Astrocyte (in vitro differentiated cells and primary cell): ENCODE data around the gene ADAMTS16. TPM values are rescaled to one million over a fixed set of nuclear protein-coding genes. Genes with fewer than 3 reads are reported as not detected.

Source experiments
- DNase-seq: peaks from one replicate; pipeline ENCODE4 v3.0.0-alpha.2; 2010; ENCODE audit warnings: low read depth
- FAIRE-seq: peaks from 2 replicates; lab custom pipeline; 2011; peaks lifted over from hg19 to GRCh38; lab: Jason Lieb, UNC
- H2AFZ ChIP-seq: 2 replicates; pipeline ENCODE4 v1.6.0; 2012; ENCODE audit warnings: low read depth, low read length, inconsistent platforms
- H3K27ac ChIP-seq: 2 replicates; pipeline ENCODE4 v1.5.1; 2011; ENCODE audit warnings: low read depth, low read length, inconsistent platforms
- H3K27me3 ChIP-seq: 2 replicates; pipeline ENCODE4 v1.6.0; 2011; ENCODE audit warnings: low read length, inconsistent platforms; ENCODE audit not compliant: insufficient read depth
- H3K36me3 ChIP-seq: 2 replicates; pipeline ENCODE4 v1.5.1; 2011; ENCODE audit warnings: low read length, inconsistent platforms; ENCODE audit not compliant: insufficient read depth
- H3K4me1 ChIP-seq: 2 replicates; pipeline ENCODE4 v1.5.1; 2011; ENCODE audit warnings: low read length, inconsistent platforms; ENCODE audit not compliant: insufficient read depth
- H3K4me2 ChIP-seq: 2 replicates; pipeline ENCODE4 v1.6.0; 2012; ENCODE audit warnings: low read length, inconsistent platforms
- H3K4me3 ChIP-seq: 2 replicates; pipeline ENCODE4 v1.5.1; 2011; ENCODE audit warnings: low read depth, mild to moderate bottlenecking, low read length, inconsistent platforms; ENCODE audit not compliant: insufficient read depth
- H3K79me2 ChIP-seq: 2 replicates; pipeline ENCODE4 v1.6.0; 2012; ENCODE audit warnings: mild to moderate bottlenecking, low read length, inconsistent platforms; ENCODE audit not compliant: insufficient read depth
- H3K9ac ChIP-seq: 2 replicates; pipeline ENCODE4 v1.6.0; 2012; ENCODE audit warnings: mild to moderate bottlenecking, low read length, inconsistent platforms
- H3K9me3 ChIP-seq: 2 replicates; pipeline ENCODE4 v1.5.1; 2012; ENCODE audit warnings: low read depth, mild to moderate bottlenecking, low read length, inconsistent platforms; ENCODE audit not compliant: insufficient read depth
- H4K20me1 ChIP-seq: 2 replicates; pipeline ENCODE4 v1.6.0; 2012; ENCODE audit warnings: low read length, inconsistent platforms; ENCODE audit not compliant: insufficient read depth
- H3K27ac Mint-ChIP-seq: one replicate; pipeline ENCODE4 v1.8.0; 2021; ENCODE audit warnings: mild to moderate bottlenecking, mixed read lengths; ENCODE audit not compliant: unreplicated experiment
- H3K27me3 Mint-ChIP-seq: one replicate; pipeline ENCODE4 v1.8.0; 2021; ENCODE audit warnings: low read depth, mixed read lengths; ENCODE audit not compliant: unreplicated experiment
- H3K36me3 Mint-ChIP-seq: one replicate; pipeline ENCODE4 v1.8.0; 2021; ENCODE audit warnings: low read depth, mixed read lengths; ENCODE audit not compliant: unreplicated experiment
- H3K4me1 Mint-ChIP-seq: one replicate; pipeline ENCODE4 v1.8.0; 2021; ENCODE audit warnings: low read depth, mixed read lengths; ENCODE audit not compliant: unreplicated experiment
- H3K4me3 Mint-ChIP-seq: one replicate; pipeline ENCODE4 v1.8.0; 2021; ENCODE audit warnings: mild to moderate bottlenecking, moderate library complexity, mixed read lengths; ENCODE audit not compliant: unreplicated experiment
- H3K9me3 Mint-ChIP-seq: one replicate; pipeline ENCODE4 v1.8.0; 2021; ENCODE audit warnings: mild to moderate bottlenecking, mixed read lengths; ENCODE audit not compliant: unreplicated experiment
- EZH2 ChIP-seq: IDR thresholded peaks from 2 replicates; pipeline ENCODE4 v1.6.1; 2012; ENCODE audit warnings: mild to moderate bottlenecking, low read length, inconsistent platforms; ENCODE audit not compliant: insufficient read depth
- total RNA-seq: library from RNA; stranded (reverse); gene quantifications from 2 replicates; pipeline ENCODE4 v1.2.1, GENCODE V29; 2021
- TF ChIP-seq, protein P1 (sequence below): IDR thresholded peaks from 2 replicates; pipeline ENCODE4 v1.5.1; 2011; ENCODE audit warnings: low read depth, mild to moderate bottlenecking, inconsistent platforms, low read length, moderate library complexity; ENCODE audit not compliant: insufficient read depth

Gene ADAMTS16
- total RNA-seq, 1 donor from 2014 or later: 5.7 TPM

DNA sequence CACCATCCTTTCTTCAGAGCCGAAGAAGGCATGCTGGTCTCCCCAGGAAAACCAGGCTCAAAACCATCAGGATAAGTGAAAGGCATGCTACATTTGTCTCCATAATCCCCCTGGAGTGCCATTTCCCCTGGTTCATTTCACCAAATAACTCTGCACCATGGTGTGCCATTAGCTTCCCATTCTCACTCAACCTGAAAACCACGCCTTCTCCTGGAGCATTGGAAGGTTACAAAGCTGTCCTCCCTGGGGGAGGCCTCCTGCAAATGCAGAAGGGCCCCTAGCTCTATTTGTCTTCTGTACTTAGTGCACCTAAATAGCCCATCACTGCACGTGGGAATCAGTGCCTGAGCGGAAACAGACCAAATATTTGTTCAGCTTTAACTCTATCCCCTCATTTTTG, 192.2 kb downstream of the ADAMTS16 start:
- Histone ChIP-seq H3K9me3 (no peaks in the 10 kb centered on the region), H4K20me1 (no peaks in the 10 kb centered on the region), H3K27ac (no peak overlapping the region), H3K4me3 (no peak overlapping the region), H3K4me2 (no peak overlapping the region), H3K79me2 (no peaks in the 10 kb centered on the region), H3K36me3 (no peaks in the 10 kb centered on the region), H2AFZ (no peak overlapping the region), H3K4me1 (peaks cover 32% of the 10 kb centered on the region), H3K9ac (no peak overlapping the region), H3K27me3 (no peaks in the 10 kb centered on the region)
- Mint-ChIP-seq H3K9me3 (peaks cover 3% of the 10 kb centered on the region), H3K4me3 (no peak overlapping the region), H3K4me1 (peaks cover 54% of the 10 kb centered on the region), H3K27me3 (peaks cover 2% of the 10 kb centered on the region), H3K36me3 (peaks cover 3% of the 10 kb centered on the region), H3K27ac (peak overlapping the region; percentile 31)
- no peak for DNase-seq
- FAIRE-seq: no peak
- TF ChIP-seq, protein P1, sequence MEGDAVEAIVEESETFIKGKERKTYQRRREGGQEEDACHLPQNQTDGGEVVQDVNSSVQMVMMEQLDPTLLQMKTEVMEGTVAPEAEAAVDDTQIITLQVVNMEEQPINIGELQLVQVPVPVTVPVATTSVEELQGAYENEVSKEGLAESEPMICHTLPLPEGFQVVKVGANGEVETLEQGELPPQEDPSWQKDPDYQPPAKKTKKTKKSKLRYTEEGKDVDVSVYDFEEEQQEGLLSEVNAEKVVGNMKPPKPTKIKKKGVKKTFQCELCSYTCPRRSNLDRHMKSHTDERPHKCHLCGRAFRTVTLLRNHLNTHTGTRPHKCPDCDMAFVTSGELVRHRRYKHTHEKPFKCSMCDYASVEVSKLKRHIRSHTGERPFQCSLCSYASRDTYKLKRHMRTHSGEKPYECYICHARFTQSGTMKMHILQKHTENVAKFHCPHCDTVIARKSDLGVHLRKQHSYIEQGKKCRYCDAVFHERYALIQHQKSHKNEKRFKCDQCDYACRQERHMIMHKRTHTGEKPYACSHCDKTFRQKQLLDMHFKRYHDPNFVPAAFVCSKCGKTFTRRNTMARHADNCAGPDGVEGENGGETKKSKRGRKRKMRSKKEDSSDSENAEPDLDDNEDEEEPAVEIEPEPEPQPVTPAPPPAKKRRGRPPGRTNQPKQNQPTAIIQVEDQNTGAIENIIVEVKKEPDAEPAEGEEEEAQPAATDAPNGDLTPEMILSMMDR: no peak
- TF ChIP-seq EZH2: no peak

DNA sequence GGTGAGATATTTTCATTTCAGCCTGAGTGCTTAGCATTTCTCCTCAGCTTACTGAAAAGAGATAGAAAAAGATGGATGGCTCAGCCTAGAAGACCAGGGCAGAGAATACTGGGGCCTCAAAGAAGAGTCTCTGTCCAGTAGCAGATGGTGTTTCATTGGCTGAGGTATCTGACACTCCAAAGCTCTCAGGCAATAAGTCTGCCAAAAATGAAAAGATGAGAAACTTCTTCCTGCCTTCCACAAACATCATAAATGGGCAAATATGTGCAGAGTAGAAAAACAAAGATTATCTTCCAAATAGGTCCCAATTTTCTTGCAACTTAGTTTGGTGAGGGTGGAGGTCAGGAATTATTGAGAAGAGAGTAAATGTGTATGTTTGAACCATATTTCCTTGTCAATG, 195.0 kb downstream of the ADAMTS16 start:
- Histone ChIP-seq H3K4me1 (peaks cover 39% of the 10 kb centered on the region), H3K9ac (peak overlapping the region; percentile 47), H3K9me3 (no peaks in the 10 kb centered on the region), H3K27me3 (no peaks in the 10 kb centered on the region), H3K79me2 (no peaks in the 10 kb centered on the region), H3K27ac (peak overlapping the region; percentile 89), H3K36me3 (no peaks in the 10 kb centered on the region), H2AFZ (no peak overlapping the region), H3K4me2 (peak overlapping the region; percentile 70), H3K4me3 (no peak overlapping the region), H4K20me1 (no peaks in the 10 kb centered on the region)
- Mint-ChIP-seq H3K36me3 (peaks cover 3% of the 10 kb centered on the region), H3K4me1 (peaks cover 51% of the 10 kb centered on the region), H3K4me3 (no peak overlapping the region), H3K27me3 (no peaks in the 10 kb centered on the region), H3K27ac (peak overlapping the region; percentile 88), H3K9me3 (peaks cover 3% of the 10 kb centered on the region)
- TF ChIP-seq EZH2: no peak
- TF ChIP-seq, protein P1: no peak
- DNase-seq (peak; percentile 51), FAIRE-seq (no peak)

DNA sequence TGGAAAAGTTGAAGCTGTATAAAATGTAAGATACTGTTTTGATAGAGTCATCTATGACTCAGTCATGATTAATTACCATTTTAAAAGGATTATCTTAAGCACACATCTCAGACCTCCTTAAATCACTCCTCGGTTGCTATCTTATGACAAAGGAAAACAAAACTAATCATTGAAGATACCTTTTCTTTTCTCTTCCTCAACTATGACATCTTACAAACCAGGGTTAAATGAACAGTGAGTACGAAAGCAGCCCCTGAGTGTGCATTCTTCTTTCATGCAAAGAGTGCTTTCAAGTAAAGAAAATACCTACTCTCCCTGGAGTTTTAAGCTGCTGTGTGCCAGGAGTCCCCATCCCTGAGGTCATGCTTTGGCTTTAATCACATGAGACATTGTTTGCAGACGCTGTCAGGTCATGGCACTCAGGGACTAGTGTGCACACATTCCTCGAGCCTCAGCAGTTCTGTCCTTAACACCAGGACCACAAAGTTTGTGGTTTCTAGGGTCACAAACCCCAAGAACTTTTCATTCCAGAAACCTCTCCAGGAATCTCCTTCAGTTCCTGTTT, 195.7 kb downstream of the ADAMTS16 start:
- Histone ChIP-seq H2AFZ (no peak overlapping the region), H3K27ac (peak overlapping the region; percentile 89), H3K4me2 (peak overlapping the region; percentile 70), H3K27me3 (no peaks in the 10 kb centered on the region), H3K4me3 (no peak overlapping the region), H3K9ac (peak overlapping the region; percentile 69), H3K36me3 (no peaks in the 10 kb centered on the region), H4K20me1 (no peaks in the 10 kb centered on the region), H3K4me1 (peaks cover 45% of the 10 kb centered on the region), H3K79me2 (no peaks in the 10 kb centered on the region), H3K9me3 (no peaks in the 10 kb centered on the region)
- H3K4me3 Mint-ChIP-seq: no peak overlapping the region
- peaks cover 53% of the 10 kb centered on the region for H3K4me1 Mint-ChIP-seq
- H3K36me3 Mint-ChIP-seq: peaks cover 3% of the 10 kb centered on the region
- DNase-seq (peak; percentile 95), FAIRE-seq (peak; percentile 90)
- no peaks in the 10 kb centered on the region for H3K27me3 Mint-ChIP-seq
- peaks cover 3% of the 10 kb centered on the region for H3K9me3 Mint-ChIP-seq
- TF ChIP-seq, protein P1: no peak
- no peak for TF ChIP-seq EZH2
- H3K27ac Mint-ChIP-seq: peak overlapping the region; percentile 88
